Natural killer cell (primary cell): ENCODE data around the gene ATXN7L3. TPM values are rescaled to one million over a fixed set of nuclear protein-coding genes. Genes with fewer than 3 reads are reported as not detected.
A peak's percentile ranks its signal among the peaks of the same experiment; 100 is the strongest.

Source experiments
- ATAC-seq, 3 donors: fragments of 150-1000 bp in 2 of 3; fragments of 200-7000 bp in 1 of 3; cut with Tn5 transposase; 1 replicate in 1 of 3; 2 replicates in 2 of 3; pipeline ENCODE4 v1.10.0; 2021; ENCODE audit warnings: mild to moderate bottlenecking in 2 of 3, moderate library complexity in 2 of 3
- DNase-seq, 2 donors: peaks; one replicate each; pipeline versions ENCODE4 v3.0.0 to v3.0.0-alpha.2; 2013 to 2021; ENCODE audit warnings: mixed read lengths in 1 of 2
- H3K27ac ChIP-seq: one replicate; pipeline ENCODE4 v1.5.1; 2013; ENCODE audit warnings: mild to moderate bottlenecking, low read length
- H3K27me3 ChIP-seq: one replicate; pipeline ENCODE4 v1.6.1; 2013; ENCODE audit warnings: low read length; ENCODE audit not compliant: control insufficient read depth, insufficient read depth
- H3K36me3 ChIP-seq: one replicate; pipeline ENCODE4 v1.6.1; 2013; ENCODE audit warnings: low read length; ENCODE audit not compliant: control insufficient read depth, insufficient read depth
- H3K4me1 ChIP-seq: one replicate; pipeline ENCODE4 v1.6.1; 2013; ENCODE audit warnings: low read length; ENCODE audit not compliant: control insufficient read depth, insufficient read depth
- H3K4me3 ChIP-seq: one replicate; pipeline ENCODE4 v1.5.1; 2013; ENCODE audit warnings: low read length
- H3K9me3 ChIP-seq: one replicate; pipeline ENCODE4 v1.6.1; 2013; ENCODE audit warnings: low read length; ENCODE audit not compliant: control insufficient read depth, insufficient read depth
- H3K27ac Mint-ChIP-seq, 2 donors: one replicate each; pipeline ENCODE4 v1.8.0; 2022; ENCODE audit warnings: mild to moderate bottlenecking in 2 of 2, mixed read lengths in 2 of 2, moderate library complexity in 1 of 2
- H3K27me3 Mint-ChIP-seq, 2 donors: one replicate each; pipeline ENCODE4 v1.8.0; 2022; ENCODE audit warnings: low read depth in 2 of 2, mixed read lengths in 2 of 2
- H3K36me3 Mint-ChIP-seq: one replicate; pipeline ENCODE4 v1.8.0; 2022; ENCODE audit warnings: mixed read lengths
- H3K4me1 Mint-ChIP-seq, 2 donors: one replicate each; pipeline ENCODE4 v1.8.0; 2022; ENCODE audit warnings: mixed read lengths in 2 of 2
- H3K4me3 Mint-ChIP-seq: one replicate; pipeline ENCODE4 v1.8.0; 2022; ENCODE audit warnings: mild to moderate bottlenecking, moderate library complexity, mixed read lengths
- H3K9me3 Mint-ChIP-seq, 2 donors: one replicate each; pipeline ENCODE4 v1.8.0; 2022; ENCODE audit warnings: mixed read lengths in 2 of 2
- CTCF ChIP-seq: fragments of 200-600 bp; IDR thresholded peaks from one replicate; pipeline ENCODE4 v1.8.0; 2022; ENCODE audit warnings: antibody characterized with exemption
- WGBS: methylation state at CpG from one replicate; pipeline ENCODE4 v1.1.7; 2013; ENCODE audit warnings: missing lambda C conversion rate; ENCODE audit not compliant: insufficient coverage; 5-methylcytosine and 5-hydroxymethylcytosine counted together
- intact Hi-C: fragments of 100-400 bp; cut with micrococcal nuclease; formaldehyde crosslinking; loops from one replicate; pipeline ENCODE4 v1.14.2; 2022
- total RNA-seq, 4 donors: library from RNA; stranded (reverse); fragments of 120-200 nt in 1 of 4; gene quantifications; one replicate each; pipeline versions ENCODE4 v1.2.3 to v1.2.4, GENCODE V29; 2013 to 2022

ATXN7L3 gene
- total RNA-seq, 3 donors from 2014 or later (not counting 1 experiment from before 2014, with no cell fraction given) = 87.6 to 112 (median 109) TPM

- H3K27ac Mint-ChIP-seq = peak overlapping the region in 1 of 2 donors; percentile 66
- ATAC-seq = no peak
- H3K27me3 Mint-ChIP-seq = no peaks in the 10 kb centered on the region
- H3K36me3 Mint-ChIP-seq = no peaks in the 10 kb centered on the region
- peaks cover 22 to 30% of the 10 kb centered on the region in 2 donors for H3K4me1 Mint-ChIP-seq
- Histone ChIP-seq H3K27me3 (no peaks in the 10 kb centered on the region), H3K4me3 (no peak overlapping the region), H3K4me1 (peaks cover 26% of the 10 kb centered on the region), H3K36me3 (peaks cover 44% of the 10 kb centered on the region), H3K9me3 (no peaks in the 10 kb centered on the region), H3K27ac (no peak overlapping the region)
- 91% methylated on average over 5 of the region's 5 CpGs for WGBS
- DNase-seq = no peak
- H3K4me3 Mint-ChIP-seq = no peak overlapping the region
- no peaks in the 10 kb centered on the region for H3K9me3 Mint-ChIP-seq
- TF ChIP-seq CTCF = no peak
- intact Hi-C loops = no loop called here
Observed at GRCh38 chr17:44207743-44208142, 8.1 kb upstream of the ATXN7L3 start.

GRCh38 chr17:44207319-44207718, 7.6 kb upstream of the ATXN7L3 start:
- Mint-ChIP-seq H3K27ac (peak overlapping the region in 1 of 2 donors; percentile 66), H3K27me3 (no peaks in the 10 kb centered on the region), H3K4me1 (peaks cover 25 to 31% of the 10 kb centered on the region in 2 donors), H3K36me3 (no peaks in the 10 kb centered on the region), H3K9me3 (no peaks in the 10 kb centered on the region), H3K4me3 (no peak overlapping the region)
- TF ChIP-seq CTCF = no peak
- Histone ChIP-seq H3K27me3 (no peaks in the 10 kb centered on the region), H3K9me3 (no peaks in the 10 kb centered on the region), H3K4me3 (no peak overlapping the region), H3K36me3 (peaks cover 44% of the 10 kb centered on the region), H3K27ac (no peak overlapping the region), H3K4me1 (peaks cover 26% of the 10 kb centered on the region)
- ATAC-seq (no peak), DNase-seq (no peak)
- intact Hi-C loops = no loop called here
- WGBS = 95% methylated on average over 11 of the region's 17 CpGs

GRCh38 chr17:44206825-44207155, 7.1 kb upstream of the ATXN7L3 start:
- Histone ChIP-seq H3K36me3 (peaks cover 43% of the 10 kb centered on the region), H3K4me1 (peaks cover 26% of the 10 kb centered on the region), H3K9me3 (no peaks in the 10 kb centered on the region), H3K27ac (no peak overlapping the region), H3K27me3 (no peaks in the 10 kb centered on the region), H3K4me3 (no peak overlapping the region)
- Mint-ChIP-seq H3K27ac (no peak overlapping the region), H3K27me3 (no peaks in the 10 kb centered on the region), H3K4me1 (peaks cover 25 to 31% of the 10 kb centered on the region in 2 donors), H3K4me3 (no peak overlapping the region), H3K9me3 (no peaks in the 10 kb centered on the region), H3K36me3 (no peaks in the 10 kb centered on the region)
- 91% methylated on average over 5 of the region's 6 CpGs for WGBS
- no peak for DNase-seq
- intact Hi-C loops = no loop called here
- no peak for TF ChIP-seq CTCF
- ATAC-seq = no peak
